ENCODE measurements around the gene GID8.

The GID8 gene

GRCh38 chr20:62935968-62936585, 1.9 kb upstream of the GID8 start:
- no peak for DNase-seq (ENCODE audit: extremely low spot score)
- no peak for TF ChIP-seq CTCF (IDR thresholded peaks at IDR 0.05; ENCODE audit: control extremely low read depth, extremely low read depth, low read depth, missing control alignments)
- CTCF ChIA-PET: interaction anchor here (0.7 to 4.0 kb wide), 9 partner anchors 8 to 42 kb away, joined by 3 to 21 read pairs (median 5); partner anchors contain the start of gene SLC17A9
- POLR2A ChIA-PET: no interaction called here

GRCh38 chr20:62937268-62938104, 461 bp upstream of the GID8 start:
- TF ChIP-seq CTCF (IDR thresholded peaks at IDR 0.05; ENCODE audit: control extremely low read depth, extremely low read depth, low read depth, missing control alignments): no peak
- POLR2A ChIA-PET: interaction anchor here (0.7 to 0.8 kb wide), 2 partner anchors 15 to 18 kb away, joined by 3 to 4 read pairs; partner anchors contain the start of gene SLC17A9
- CTCF ChIA-PET: interaction anchor here (1.0 to 4.0 kb wide), 8 partner anchors 10 to 71 kb away, joined by 3 to 20 read pairs (median 4); no protein-coding TSS in a partner anchor
- peak; percentile 97 for DNase-seq (ENCODE audit: extremely low spot score)

GRCh38 chr20:62940875-62941274, 2.9 kb downstream of the GID8 start:
- CTCF ChIA-PET: interaction anchor here (1.2 kb wide), 1 partner anchor 9 kb away, joined by 4 read pairs; no protein-coding TSS in a partner anchor

GRCh38 chr20:62941792-62942191, 3.8 kb downstream of the GID8 start:
- ChIA-PET POLR2A (no interaction called here), CTCF (interaction anchor here (1.2 to 1.3 kb wide), 3 partner anchors 8 to 67 kb away, joined by 3 to 4 read pairs (median 3); no protein-coding TSS in a partner anchor)
- no peak for DNase-seq (ENCODE audit: extremely low spot score)
- no peak for TF ChIP-seq CTCF (IDR thresholded peaks at IDR 0.05; ENCODE audit: control extremely low read depth, extremely low read depth, low read depth, missing control alignments)

More at GRCh38 chr20:62940875-62941274, 2.9 kb downstream of the GID8 start:
- TF ChIP-seq CTCF (IDR thresholded peaks at IDR 0.05; ENCODE audit: control extremely low read depth, extremely low read depth, low read depth, missing control alignments): no peak
- DNase-seq (ENCODE audit: extremely low spot score): no peak
- POLR2A ChIA-PET: no interaction called here

GRCh38 chr20:62942456-62942855, 4.5 kb downstream of the GID8 start:
- no peak for TF ChIP-seq CTCF (IDR thresholded peaks at IDR 0.05; ENCODE audit: control extremely low read depth, extremely low read depth, low read depth, missing control alignments)
- DNase-seq (ENCODE audit: extremely low spot score): no peak
- ChIA-PET CTCF (interaction anchor here (1.3 kb wide), 2 partner anchors 12 to 67 kb away, joined by 3 read pairs; no protein-coding TSS in a partner anchor), POLR2A (interaction anchor here (1.6 kb wide), 1 partner anchor 11 kb away, joined by 4 read pairs; no protein-coding TSS in a partner anchor)

GRCh38 chr20:62943396-62943795, 5.4 kb downstream of the GID8 start:
- no peak for DNase-seq (ENCODE audit: extremely low spot score)
- POLR2A ChIA-PET: interaction anchor here (1.6 kb wide), 1 partner anchor 10 kb away, joined by 4 read pairs; no protein-coding TSS in a partner anchor
- CTCF ChIA-PET: interaction anchor here (2.5 kb wide), 1 partner anchor 9 kb away, joined by 7 read pairs; no protein-coding TSS in a partner anchor
- no peak for TF ChIP-seq CTCF (IDR thresholded peaks at IDR 0.05; ENCODE audit: control extremely low read depth, extremely low read depth, low read depth, missing control alignments)

All from GM10248 (cell line).